ENCODE measurements around the gene ADAMTS2. TPM values are rescaled to one million over a fixed set of nuclear protein-coding genes. Genes with fewer than 3 reads are reported as not detected.

ADAMTS2 gene
- total and polyA plus RNA-seq, 2 donors (not counting 1 experiment from before 2014, with no cell fraction given): 16.2 to 70.2 TPM

DNA sequence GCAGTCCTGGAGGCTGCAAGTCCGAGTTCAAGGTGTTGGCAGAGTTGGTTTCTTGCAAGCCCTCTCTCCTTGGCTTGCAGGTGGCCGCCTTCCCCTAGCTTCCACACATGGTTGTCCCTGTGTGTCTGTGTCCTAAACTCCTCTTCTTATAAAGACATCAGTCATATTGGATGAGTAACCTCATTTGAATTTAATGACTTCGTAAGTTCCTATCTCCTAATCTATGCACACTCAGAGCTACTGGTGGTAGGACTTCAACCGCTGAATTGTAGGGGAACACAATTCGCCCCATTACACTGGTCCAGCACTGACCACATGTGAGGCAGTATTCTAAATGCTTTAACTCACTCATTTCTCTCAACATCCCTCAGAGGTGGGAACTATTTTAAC, 25.9 kb upstream of the ADAMTS2 start:
- H2AFZ ChIP-seq (ENCODE audit: low read length): no peak overlapping the region
- DNase-seq (ENCODE audit: low read depth in 2 of 2): no peak

GRCh38 chr5:179370490-179371120, 25.3 kb upstream of the ADAMTS2 start:
- Histone ChIP-seq H3K4me1 (ENCODE audit: control insufficient read depth, extremely low read depth, insufficient read depth, low read length) (no peaks in the 10 kb centered on the region), H3K36me3 (ENCODE audit: control insufficient read depth, insufficient read depth, low read length) (no peaks in the 10 kb centered on the region), H3K9ac (ENCODE audit: insufficient read depth, low read length) (no peak overlapping the region), H3K27me3 (ENCODE audit: control insufficient read depth, insufficient read depth, low read length) (no peaks in the 10 kb centered on the region), H3K79me2 (ENCODE audit: control insufficient read depth, insufficient read depth, low read length) (no peaks in the 10 kb centered on the region), H3K4me2 (ENCODE audit: extremely low read depth, insufficient read depth, low read length) (no peak overlapping the region), H4K20me1 (ENCODE audit: control insufficient read depth, extremely low read depth, insufficient read depth, low read length) (no peaks in the 10 kb centered on the region), H3K9me3 (ENCODE audit: control insufficient read depth, insufficient read depth, low read depth, low read length) (no peaks in the 10 kb centered on the region), H3K27ac (ENCODE audit: insufficient read depth, low read length) (no peak overlapping the region), H3K4me3 (replicated peaks in 1 of 4; ENCODE audit: control extremely low read depth in 1 of 4, insufficient read depth in 1 of 4, low read depth in 3 of 4, low read length in 4 of 4) (no peak overlapping the region), H2AFZ (ENCODE audit: low read length) (no peak overlapping the region)
- TF ChIP-seq EZH2 (IDR thresholded peaks at IDR 0.05; ENCODE audit: low read length, missing control alignments): no peak
- TF ChIP-seq CTCF (conservative IDR thresholded peaks at IDR 0.05 in 1 of 2, IDR thresholded peaks at IDR 0.05 in 1 of 2; ENCODE audit: low read depth in 1 of 2, low read length in 2 of 2): no peak
- no peak for DNase-seq (ENCODE audit: low read depth in 2 of 2)

More for the DNA sequence above, 25.9 kb upstream of the ADAMTS2 start:
- Histone ChIP-seq H3K36me3 (ENCODE audit: control insufficient read depth, insufficient read depth, low read length) (no peaks in the 10 kb centered on the region), H3K4me2 (ENCODE audit: extremely low read depth, insufficient read depth, low read length) (no peak overlapping the region), H3K4me3 (replicated peaks in 1 of 4; ENCODE audit: control extremely low read depth in 1 of 4, insufficient read depth in 1 of 4, low read depth in 3 of 4, low read length in 4 of 4) (no peak overlapping the region), H3K27ac (ENCODE audit: insufficient read depth, low read length) (no peak overlapping the region), H3K9ac (ENCODE audit: insufficient read depth, low read length) (no peak overlapping the region), H3K9me3 (ENCODE audit: control insufficient read depth, insufficient read depth, low read depth, low read length) (no peaks in the 10 kb centered on the region), H4K20me1 (ENCODE audit: control insufficient read depth, extremely low read depth, insufficient read depth, low read length) (no peaks in the 10 kb centered on the region), H3K4me1 (ENCODE audit: control insufficient read depth, extremely low read depth, insufficient read depth, low read length) (no peaks in the 10 kb centered on the region), H3K27me3 (ENCODE audit: control insufficient read depth, insufficient read depth, low read length) (no peaks in the 10 kb centered on the region), H3K79me2 (ENCODE audit: control insufficient read depth, insufficient read depth, low read length) (no peaks in the 10 kb centered on the region)
- TF ChIP-seq EZH2 (IDR thresholded peaks at IDR 0.05; ENCODE audit: low read length, missing control alignments) (no peak), CTCF (conservative IDR thresholded peaks at IDR 0.05 in 1 of 2, IDR thresholded peaks at IDR 0.05 in 1 of 2; ENCODE audit: low read depth in 1 of 2, low read length in 2 of 2) (no peak)

- Histone ChIP-seq H3K79me2 (ENCODE audit: control insufficient read depth, insufficient read depth, low read length) (no peaks in the 10 kb centered on the region), H3K4me1 (ENCODE audit: control insufficient read depth, extremely low read depth, insufficient read depth, low read length) (no peaks in the 10 kb centered on the region), H4K20me1 (ENCODE audit: control insufficient read depth, extremely low read depth, insufficient read depth, low read length) (no peaks in the 10 kb centered on the region), H3K9me3 (ENCODE audit: control insufficient read depth, insufficient read depth, low read depth, low read length) (no peaks in the 10 kb centered on the region), H3K27ac (ENCODE audit: insufficient read depth, low read length) (no peak overlapping the region), H3K9ac (ENCODE audit: insufficient read depth, low read length) (no peak overlapping the region), H3K36me3 (ENCODE audit: control insufficient read depth, insufficient read depth, low read length) (no peaks in the 10 kb centered on the region), H3K27me3 (ENCODE audit: control insufficient read depth, insufficient read depth, low read length) (no peaks in the 10 kb centered on the region), H3K4me3 (replicated peaks in 1 of 4; ENCODE audit: control extremely low read depth in 1 of 4, insufficient read depth in 1 of 4, low read depth in 3 of 4, low read length in 4 of 4) (no peak overlapping the region), H2AFZ (ENCODE audit: low read length) (no peak overlapping the region), H3K4me2 (ENCODE audit: extremely low read depth, insufficient read depth, low read length) (no peak overlapping the region)
- no peak for TF ChIP-seq CTCF (conservative IDR thresholded peaks at IDR 0.05 in 1 of 2, IDR thresholded peaks at IDR 0.05 in 1 of 2; ENCODE audit: low read depth in 1 of 2, low read length in 2 of 2)
- TF ChIP-seq EZH2 (IDR thresholded peaks at IDR 0.05; ENCODE audit: low read length, missing control alignments): no peak
- no peak for DNase-seq (ENCODE audit: low read depth in 2 of 2)
These were observed 24.2 kb upstream of the ADAMTS2 start for GRCh38 chr5:179369530-179369884.
